Muscle of leg (tissue), 11 donors: Measurements from ENCODE around the gene SLC25A29. TPM values are rescaled to one million over a fixed set of nuclear protein-coding genes. Genes with fewer than 3 reads are reported as not detected.

ENCODE experiments used
- DNase-seq: peaks from one replicate; pipeline ENCODE4 v3.0.0; 2013
- H3K27ac ChIP-seq: one replicate; pipeline ENCODE4 v1.5.1; 2013; ENCODE audit warnings: mild to moderate bottlenecking, low read length, control low read depth
- H3K27me3 ChIP-seq: one replicate; pipeline ENCODE4 v1.6.1; 2013; ENCODE audit warnings: low read length; ENCODE audit not compliant: control insufficient read depth, insufficient read depth
- H3K36me3 ChIP-seq: one replicate; pipeline ENCODE4 v1.6.1; 2013; ENCODE audit warnings: low read length; ENCODE audit not compliant: control insufficient read depth, insufficient read depth
- H3K4me1 ChIP-seq: one replicate; pipeline ENCODE4 v1.6.1; 2013; ENCODE audit warnings: low read length; ENCODE audit not compliant: control insufficient read depth, insufficient read depth
- H3K4me3 ChIP-seq: one replicate; pipeline ENCODE4 v1.5.1; 2013; ENCODE audit warnings: low read length, control low read depth
- H3K9me3 ChIP-seq: replicated peaks from 2 replicates; pipeline ENCODE4 v1.6.1; 2013; ENCODE audit warnings: low read depth, low read length; ENCODE audit not compliant: control insufficient read depth
- WGBS: methylation state at CpG from one replicate; pipeline ENCODE4 v1.1.5; 2013; ENCODE audit warnings: missing lambda C conversion rate; ENCODE audit not compliant: insufficient coverage; 5-methylcytosine and 5-hydroxymethylcytosine counted together
- polyA plus RNA-seq, 8 donors: library from polyadenylated mRNA; unstranded; fragments of 120-200 nt; gene quantifications; one replicate each; pipeline versions ENCODE4 v1.2.1 to v1.2.3, GENCODE V29; 2013; ENCODE audit warnings: inconsistent platforms in 1 of 8, low replicate concordance in 1 of 8; ENCODE audit not compliant: insufficient read length in 8 of 8, insufficient read depth in 1 of 8
- total RNA-seq: library from RNA; stranded (reverse); fragments of 120-200 nt; gene quantifications from one replicate; pipeline ENCODE4 v1.2.4, GENCODE V29; 2013

Gene SLC25A29
- total and polyA plus RNA-seq, 9 donors, result 16.0 to 49.0 (median 30.4) TPM

DNA sequence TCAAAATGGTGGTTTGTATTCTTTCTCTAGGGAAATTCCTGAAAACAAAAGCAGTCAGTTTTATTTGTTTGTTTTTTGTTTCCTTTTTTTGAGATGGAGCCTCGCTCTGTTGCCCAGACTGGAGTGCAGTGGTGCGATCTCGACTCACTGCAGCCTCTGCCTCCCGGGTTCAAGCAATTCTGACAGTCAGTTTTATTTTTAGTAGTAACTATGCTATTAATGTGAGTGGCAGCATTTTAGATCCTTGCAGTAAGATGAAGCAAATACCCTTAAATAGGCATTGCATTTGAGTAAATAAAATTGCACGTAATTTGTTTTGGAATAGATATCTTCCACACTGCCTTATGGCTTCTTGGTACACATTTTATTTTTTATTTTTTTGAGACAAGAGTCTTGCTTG is 43.7 kb downstream of the SLC25A29 start:
- Histone ChIP-seq H3K27me3 (no peaks in the 10 kb centered on the region), H3K27ac (no peak overlapping the region), H3K4me1 (peaks cover 3% of the 10 kb centered on the region), H3K4me3 (no peak overlapping the region), H3K9me3 (no peaks in the 10 kb centered on the region), H3K36me3 (peaks cover 16% of the 10 kb centered on the region)
- WGBS, result no CpG with 5 or more reads among the region's 5 CpGs
- no peak for DNase-seq

DNA sequence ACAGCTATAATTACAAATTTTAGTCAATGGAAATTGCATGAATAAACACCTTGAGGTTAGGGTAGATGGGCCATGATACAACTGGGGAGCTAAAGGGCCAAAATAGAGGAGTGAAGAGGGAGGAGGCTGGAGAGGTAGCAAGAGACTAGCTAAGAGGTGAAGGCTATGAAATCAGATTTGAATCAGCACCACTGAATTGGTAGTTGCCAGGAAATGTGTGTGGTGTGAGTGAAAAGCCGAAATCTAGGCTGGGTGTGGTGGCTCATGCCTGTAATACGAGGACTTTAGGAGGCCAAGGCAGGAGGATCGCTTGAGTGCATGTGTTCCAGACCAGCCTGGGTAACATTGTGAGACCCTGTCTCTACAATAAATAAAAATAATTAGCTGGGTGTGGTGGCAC is 44.6 kb downstream of the SLC25A29 start:
- Histone ChIP-seq H3K9me3 (no peaks in the 10 kb centered on the region), H3K27ac (no peak overlapping the region), H3K27me3 (no peaks in the 10 kb centered on the region), H3K4me3 (no peak overlapping the region), H3K4me1 (peaks cover 3% of the 10 kb centered on the region), H3K36me3 (peaks cover 18% of the 10 kb centered on the region)
- DNase-seq, result no peak
- WGBS, result no CpG with 5 or more reads among the region's 3 CpGs

DNA sequence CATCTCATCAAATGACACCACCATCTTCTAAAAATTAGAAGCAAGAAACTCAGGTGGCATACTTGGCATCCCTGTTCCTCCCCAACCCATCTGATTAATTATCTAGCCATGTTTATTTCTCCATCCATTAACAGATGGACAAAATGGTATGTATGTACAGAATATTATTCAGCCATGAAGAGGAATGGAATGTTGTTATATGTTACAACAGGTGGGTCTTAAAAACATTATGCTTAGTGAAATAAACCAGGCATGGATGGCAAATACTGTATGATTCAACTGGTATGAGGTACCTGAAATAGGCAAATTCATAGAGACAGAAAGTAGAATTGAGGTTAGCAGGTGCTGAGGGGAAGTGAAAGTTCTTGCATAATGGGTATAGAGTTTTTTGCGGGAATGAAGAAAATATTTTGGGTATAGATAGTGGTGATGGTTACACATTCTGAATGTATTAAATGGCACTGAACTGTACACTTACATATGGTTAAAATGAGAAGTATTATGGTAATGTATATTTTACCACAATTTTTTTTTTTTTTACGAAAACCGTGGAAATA is 49.8 kb downstream of the SLC25A29 start:
- Histone ChIP-seq H3K36me3 (peaks cover 3% of the 10 kb centered on the region), H3K4me1 (no peaks in the 10 kb centered on the region), H3K9me3 (no peaks in the 10 kb centered on the region), H3K4me3 (no peak overlapping the region), H3K27ac (no peak overlapping the region), H3K27me3 (no peaks in the 10 kb centered on the region)
- no peak for DNase-seq
- 100% methylated on average over 1 of the region's 3 CpGs for WGBS

DNA sequence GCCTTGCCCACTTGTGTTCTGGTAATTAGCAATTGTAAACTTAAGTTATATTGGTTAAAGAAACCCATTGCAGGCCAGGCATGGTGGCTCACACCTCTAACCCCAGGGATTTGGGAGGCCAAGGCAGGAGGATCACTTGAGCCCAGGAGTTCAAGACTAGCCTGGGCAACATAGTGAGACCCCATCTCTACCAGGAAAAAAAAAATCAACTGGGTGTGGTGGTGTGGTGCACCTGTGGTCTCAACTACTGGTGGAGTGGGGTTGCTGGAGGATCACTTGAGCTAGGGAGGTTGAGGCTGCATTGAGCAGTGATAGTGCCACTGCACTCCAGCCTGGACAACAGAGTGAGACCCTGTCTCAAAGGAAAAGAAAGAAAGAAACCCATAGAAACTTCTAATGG is 53.6 kb downstream of the SLC25A29 start:
- Histone ChIP-seq H3K27ac (no peak overlapping the region), H3K4me1 (no peaks in the 10 kb centered on the region), H3K4me3 (no peak overlapping the region), H3K36me3 (peaks cover 3% of the 10 kb centered on the region), H3K27me3 (no peaks in the 10 kb centered on the region), H3K9me3 (no peaks in the 10 kb centered on the region)
- DNase-seq, result no peak

DNA sequence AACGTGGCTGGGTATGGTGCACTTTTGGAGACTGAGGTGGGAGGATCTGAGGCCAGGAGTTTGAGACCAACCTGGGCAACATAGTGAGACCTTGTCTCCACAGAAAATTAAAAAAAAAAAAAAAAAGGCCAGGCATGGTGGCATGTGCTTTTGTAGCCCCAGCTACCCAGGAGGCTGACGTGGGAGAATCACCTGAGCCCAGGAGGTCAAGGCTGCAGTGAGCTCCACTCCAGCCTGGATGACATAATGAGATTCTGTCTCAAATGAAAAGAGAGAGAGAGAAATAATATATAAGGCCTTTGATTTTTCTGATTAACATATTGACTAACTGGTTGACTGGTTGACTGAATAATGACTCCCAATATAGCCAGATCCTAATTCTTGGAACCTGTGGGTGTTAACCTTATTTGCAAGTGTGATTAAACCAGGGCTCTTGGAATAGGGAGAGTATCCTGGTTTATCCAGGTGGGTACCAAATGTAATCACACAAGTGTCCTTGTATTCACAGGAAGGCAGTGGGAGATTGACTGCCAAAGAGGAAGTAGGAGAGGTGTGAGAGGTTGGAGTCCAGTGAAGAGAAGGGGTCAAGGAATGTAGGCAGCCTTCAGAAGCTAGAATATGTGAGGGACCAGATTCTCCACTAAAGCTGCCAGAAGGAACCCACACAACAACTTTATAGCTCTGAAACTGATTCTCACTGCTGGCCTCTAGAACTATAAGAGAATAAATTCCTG is 55.3 kb downstream of the SLC25A29 start:
- WGBS, result no CpG with 5 or more reads among the region's 2 CpGs
- H3K4me1 ChIP-seq, result peaks cover 8% of the 10 kb centered on the region

DNA sequence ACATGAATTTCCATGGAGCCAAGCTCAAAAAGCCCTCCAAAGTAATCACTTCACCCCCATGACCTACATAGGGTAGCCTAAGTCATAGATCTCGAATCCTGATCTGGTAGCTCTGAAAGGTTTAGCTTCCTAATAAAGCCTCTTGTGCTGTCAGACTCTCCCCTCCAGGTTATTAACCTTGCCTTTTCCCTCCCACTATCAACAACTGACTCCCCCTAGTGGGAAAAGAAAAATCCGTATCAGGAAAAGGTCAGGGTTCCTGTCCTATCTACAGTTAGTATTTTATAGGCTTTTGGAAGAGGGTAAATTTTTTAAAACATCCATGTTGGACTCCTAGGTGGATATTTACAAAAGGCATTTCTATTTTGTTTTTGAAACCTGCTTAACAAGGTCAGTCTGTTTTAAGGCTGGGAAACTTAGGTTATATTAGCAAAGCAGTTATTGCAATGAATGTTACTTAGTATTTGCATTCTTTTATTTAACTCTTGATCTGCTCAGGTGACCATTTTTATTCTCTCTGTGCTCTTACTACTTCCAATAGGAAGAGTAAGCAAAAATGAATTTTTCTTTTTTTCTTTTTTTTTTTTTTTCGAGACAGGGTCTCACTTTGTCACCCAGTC is 59.3 kb downstream of the SLC25A29 start:
- Histone ChIP-seq H3K9me3 (no peaks in the 10 kb centered on the region), H3K36me3 (peaks cover 3% of the 10 kb centered on the region), H3K4me3 (no peak overlapping the region), H3K27ac (no peak overlapping the region), H3K4me1 (peaks cover 10% of the 10 kb centered on the region), H3K27me3 (no peaks in the 10 kb centered on the region)
- DNase-seq, result peak; percentile 58
- 0% methylated on average over 1 of the region's 3 CpGs for WGBS

More for the DNA sequence above, 55.3 kb downstream of the SLC25A29 start:
- no peak overlapping the region for H3K27ac ChIP-seq
- no peak overlapping the region for H3K4me3 ChIP-seq
- no peaks in the 10 kb centered on the region for H3K9me3 ChIP-seq
- no peaks in the 10 kb centered on the region for H3K36me3 ChIP-seq
- DNase-seq, result no peak
- no peaks in the 10 kb centered on the region for H3K27me3 ChIP-seq

DNA sequence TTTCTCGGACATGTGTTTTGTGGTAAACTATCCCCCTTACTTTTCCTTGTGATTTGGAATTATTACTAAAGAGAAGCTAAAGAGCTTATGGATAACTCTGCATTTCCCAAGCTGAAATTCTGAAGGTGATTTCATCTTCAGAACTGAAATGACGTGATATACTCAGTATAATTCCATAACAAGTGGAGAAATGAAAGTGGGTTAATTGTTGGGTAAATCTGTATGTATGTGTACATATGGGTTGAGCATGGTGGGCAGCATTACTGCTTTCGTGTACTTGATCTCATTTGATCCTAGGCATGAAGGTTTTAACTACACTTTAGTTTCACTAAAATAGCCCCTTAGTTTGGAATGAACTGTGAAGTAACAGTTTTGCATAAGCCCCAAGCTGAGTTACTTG is 63.2 kb downstream of the SLC25A29 start:
- no peak overlapping the region for H3K27ac ChIP-seq
- no peaks in the 10 kb centered on the region for H3K27me3 ChIP-seq
- no peak overlapping the region for H3K4me3 ChIP-seq
- WGBS, result no CpG with 5 or more reads among the region's 3 CpGs
- no peak for DNase-seq
- H3K4me1 ChIP-seq, result peaks cover 16% of the 10 kb centered on the region
- H3K9me3 ChIP-seq, result no peaks in the 10 kb centered on the region
- H3K36me3 ChIP-seq, result peaks cover 3% of the 10 kb centered on the region

DNA sequence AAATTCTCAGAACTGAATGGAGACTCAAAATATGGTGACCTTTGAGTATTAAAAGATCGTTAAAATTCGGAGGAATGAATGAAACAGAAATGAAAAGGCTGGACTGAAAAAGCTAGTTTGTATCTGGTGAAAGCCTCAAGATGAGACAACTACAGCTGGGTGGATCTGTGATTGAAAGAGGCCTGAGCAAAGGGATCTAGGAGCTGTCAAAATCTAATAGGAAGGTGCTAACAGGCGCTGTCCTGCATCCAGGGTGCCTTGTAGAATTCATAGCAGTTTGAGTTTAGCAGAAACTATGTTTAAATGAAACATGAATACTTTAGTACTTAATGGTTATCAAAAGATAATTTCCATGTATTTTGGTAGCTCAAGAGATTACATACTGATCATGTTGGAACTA is 65.0 kb downstream of the SLC25A29 start:
- DNase-seq, result peak; percentile 19
- peaks cover 3% of the 10 kb centered on the region for H3K36me3 ChIP-seq
- WGBS, result 50% methylated on average over 2 of the region's 3 CpGs
- H3K27ac ChIP-seq, result peak overlapping the region; percentile 96
- H3K9me3 ChIP-seq, result no peaks in the 10 kb centered on the region
- peaks cover 17% of the 10 kb centered on the region for H3K4me1 ChIP-seq
- peak overlapping the region; percentile 65 for H3K4me3 ChIP-seq
- H3K27me3 ChIP-seq, result no peaks in the 10 kb centered on the region

Other genes starting within 250 kb of the SLC25A29 start
- gene EVL, start 241.0 kb downstream of the SLC25A29 start, total RNA-seq, result 32.8 TPM
- 10 to 100 TPM; 57.3 to 85.2 (median 61.5) TPM for gene EVL, start 241.0 kb downstream of the SLC25A29 start, polyA plus RNA-seq
- gene DEGS2, start 146.8 kb downstream of the SLC25A29 start, total RNA-seq, result 0.35 TPM
- gene DEGS2, start 146.8 kb downstream of the SLC25A29 start, polyA plus RNA-seq, result 1 to 10 TPM in 2 of 8 donors, under 1 TPM in 6; 0.45 to 1.6 (median 0.54) TPM
- gene YY1, start 67.3 kb downstream of the SLC25A29 start, total RNA-seq, result 40.6 TPM
- gene YY1, start 67.3 kb downstream of the SLC25A29 start, polyA plus RNA-seq, result 10 to 100 TPM; 65.7 to 79.5 (median 70.8) TPM
- gene SLC25A47, start 16.9 kb upstream of the SLC25A29 start, total RNA-seq, result 0.09 TPM
- gene SLC25A47, start 16.9 kb upstream of the SLC25A29 start, polyA plus RNA-seq, result under 1 TPM in 6 of 8 donors, not detected in 2; 0.08 to 0.57 (median 0.15) TPM
- 7.4 TPM for gene WDR25, start 70.0 kb upstream of the SLC25A29 start, total RNA-seq
- gene WDR25, start 70.0 kb upstream of the SLC25A29 start, polyA plus RNA-seq, result 1 to 10 TPM; 4.9 to 8.5 (median 6.3) TPM